GM23338 (cell line): ENCODE data around the gene FBRS.

Experiments used
- CREB1 ChIP-seq: fragments of 250-450 bp; sonication (Bioruptor Pico); IDR thresholded peaks from 2 replicates; pipeline ENCODE4 v1.5.0; 2020; ENCODE audit warnings: low read depth, mild to moderate bottlenecking, moderate library complexity
- CTCF ChIP-seq, 2 experiments: fragments of 200-600 bp in 1 of 2; sonication (generic) in 1 of 2; conservative IDR thresholded peaks; 2 replicates each; pipeline versions ENCODE4 v1.5.1 to v1.6.1; 2016 to 2017; ENCODE audit warnings: antibody characterized with exemption in 2 of 2, low read depth in 2 of 2, mild to moderate bottlenecking in 2 of 2, moderate library complexity in 1 of 2
- ETS1 ChIP-seq: IDR thresholded peaks from 2 replicates; pipeline ENCODE4 v1.6.1; 2016; ENCODE audit warnings: antibody characterized with exemption
- EZH2 ChIP-seq: fragments of 200-600 bp; sonication (generic); IDR thresholded peaks from one replicate; pipeline ENCODE4 v1.8.0; 2017; ENCODE audit warnings: antibody characterized with exemption, mild to moderate bottlenecking, low read depth; ENCODE audit not compliant: unreplicated experiment
- EZH2phosphoT487 ChIP-seq: fragments of 200-600 bp; sonication (generic); IDR thresholded peaks from one replicate; pipeline ENCODE4 v1.8.1; 2018; ENCODE audit warnings: antibody characterized with exemption; ENCODE audit not compliant: unreplicated experiment
- JUNB ChIP-seq: IDR thresholded peaks from one replicate; pipeline ENCODE4 v1.6.1; 2016; ENCODE audit warnings: antibody characterized with exemption; ENCODE audit not compliant: unreplicated experiment
- POLR2AphosphoS5 ChIP-seq: IDR thresholded peaks from 2 replicates; pipeline ENCODE4 v1.6.1; 2016; ENCODE audit warnings: antibody characterized with exemption, low read depth
- REST ChIP-seq: IDR thresholded peaks from one replicate; pipeline ENCODE4 v1.6.1; 2018; ENCODE audit warnings: antibody characterized with exemption; ENCODE audit not compliant: unreplicated experiment
- STAT1 ChIP-seq: IDR thresholded peaks from one replicate; pipeline ENCODE4 v1.6.1; 2016; ENCODE audit warnings: antibody characterized with exemption; ENCODE audit not compliant: unreplicated experiment
- ZNF114 ChIP-seq: fragments of 250-450 bp; sonication (Bioruptor Pico); IDR thresholded peaks from 2 replicates; pipeline ENCODE4 v1.5.0; 2020; ENCODE audit warnings: mild to moderate bottlenecking, moderate library complexity
- ZNF331 ChIP-seq: fragments of 250-450 bp; sonication (Bioruptor Pico); IDR thresholded peaks from 2 replicates; pipeline ENCODE4 v1.5.0; 2020; ENCODE audit warnings: low read depth, mild to moderate bottlenecking, moderate library complexity
- ZNF462 ChIP-seq: fragments of 250-450 bp; sonication (Bioruptor Pico); IDR thresholded peaks from 2 replicates; pipeline ENCODE4 v1.5.0; 2020; ENCODE audit warnings: mild to moderate bottlenecking, moderate library complexity

- TF ChIP-seq CTCF (conservative IDR thresholded peaks at IDR 0.05; ENCODE audit: low read depth in 2 of 2) (peak; percentile 7 to 24; a peak in 1 of 4 replicates), POLR2AphosphoS5 (no peak), STAT1 (no peak), REST (no peak), EZH2 (no peak), CREB1 (CRISPR knock-in tag) (no peak), ETS1 (no peak), ZNF462 (CRISPR knock-in tag) (no peak), ZNF331 (CRISPR knock-in tag) (no peak), EZH2phosphoT487 (no peak), ZNF114 (CRISPR knock-in tag) (no peak), JUNB (no peak)
These were observed 11.9 kb downstream of the FBRS start for GRCh38 chr16:30669903-30670824.
